Trophoblast cell (in vitro differentiated cells and primary cell): ENCODE measurements around the gene STRIT1.
A peak's percentile ranks its signal among the peaks of the same experiment; 100 is the strongest.

ENCODE experiments used
- DNase-seq, 2 donors: peaks; one replicate each; pipeline ENCODE4 v3.0.0-alpha.2; 2016
- H2AFZ ChIP-seq: 2 replicates; pipeline ENCODE4 v1.6.1; 2013; ENCODE audit warnings: low read length, moderate library complexity, mild to moderate bottlenecking; ENCODE audit not compliant: insufficient read depth, poor library complexity
- H2AK5ac ChIP-seq: 2 replicates; pipeline ENCODE4 v1.6.1; 2013; ENCODE audit warnings: mild to moderate bottlenecking, low read length
- H2BK120ac ChIP-seq: 2 replicates; pipeline ENCODE4 v1.6.1; 2013; ENCODE audit warnings: low read length, mild to moderate bottlenecking, moderate library complexity; ENCODE audit not compliant: insufficient read depth, poor library complexity
- H2BK12ac ChIP-seq: 2 replicates; pipeline ENCODE4 v1.6.1; 2013; ENCODE audit warnings: mild to moderate bottlenecking, low read length, moderate library complexity
- H2BK5ac ChIP-seq: 2 replicates; pipeline ENCODE4 v1.6.1; 2013; ENCODE audit warnings: low read length, low read depth, moderate library complexity, mild to moderate bottlenecking; ENCODE audit not compliant: poor library complexity
- H3K14ac ChIP-seq: 2 replicates; pipeline ENCODE4 v1.6.1; 2013; ENCODE audit warnings: mild to moderate bottlenecking, low read length
- H3K18ac ChIP-seq: 2 replicates; pipeline ENCODE4 v1.6.1; 2013; ENCODE audit warnings: mild to moderate bottlenecking, low read length
- H3K23ac ChIP-seq: 2 replicates; pipeline ENCODE4 v1.6.1; 2013; ENCODE audit warnings: low read length
- H3K27ac ChIP-seq: 2 replicates; pipeline ENCODE4 v1.5.1; 2013; ENCODE audit warnings: low read depth, mild to moderate bottlenecking, inconsistent platforms, low read length, moderate library complexity
- H3K27me3 ChIP-seq: 2 replicates; pipeline ENCODE4 v1.6.1; 2013; ENCODE audit warnings: inconsistent platforms, mild to moderate bottlenecking, low read length, moderate library complexity; ENCODE audit not compliant: insufficient read depth
- H3K36me3 ChIP-seq, 2 experiments: 1 replicate in 1 of 2; 2 replicates in 1 of 2; pipeline ENCODE4 v1.6.1; 2013; ENCODE audit warnings: low read length in 2 of 2, mild to moderate bottlenecking in 2 of 2, moderate library complexity in 1 of 2; ENCODE audit not compliant: insufficient read depth in 2 of 2, control insufficient read depth in 1 of 2
- H3K4ac ChIP-seq: 2 replicates; pipeline ENCODE4 v1.6.1; 2013; ENCODE audit warnings: low read depth, mild to moderate bottlenecking, low read length, moderate library complexity
- H3K4me1 ChIP-seq, 2 experiments: 1 replicate in 1 of 2; 2 replicates in 1 of 2; pipeline ENCODE4 v1.6.1; 2013; ENCODE audit warnings: low read length in 2 of 2, mild to moderate bottlenecking in 2 of 2, moderate library complexity in 1 of 2; ENCODE audit not compliant: insufficient read depth in 2 of 2, control insufficient read depth in 1 of 2
- H3K4me2 ChIP-seq: 2 replicates; pipeline ENCODE4 v1.6.1; 2013; ENCODE audit warnings: inconsistent platforms, mild to moderate bottlenecking, low read length, moderate library complexity
- H3K4me3 ChIP-seq: 2 replicates; pipeline ENCODE4 v1.5.1; 2013; ENCODE audit warnings: mild to moderate bottlenecking, low read depth, low read length, inconsistent platforms
- H3K79me1 ChIP-seq: one replicate; pipeline ENCODE4 v1.6.1; 2013; ENCODE audit warnings: low read length
- H3K79me2 ChIP-seq: 2 replicates; pipeline ENCODE4 v1.6.1; 2013; ENCODE audit warnings: low read length, mild to moderate bottlenecking; ENCODE audit not compliant: control insufficient read depth, insufficient read depth, poor library complexity
- H3K9ac ChIP-seq: 2 replicates; pipeline ENCODE4 v1.6.1; 2013; ENCODE audit warnings: mild to moderate bottlenecking, low read length
- H3K9me3 ChIP-seq: 2 replicates; pipeline ENCODE4 v1.6.1; 2013; ENCODE audit warnings: low read depth, mild to moderate bottlenecking, control low read depth, inconsistent platforms, low read length; ENCODE audit not compliant: insufficient read depth
- H4K12ac ChIP-seq: 2 replicates; pipeline ENCODE4 v1.6.1; 2013; ENCODE audit warnings: low read depth, mild to moderate bottlenecking, low read length, moderate library complexity
- H4K8ac ChIP-seq: 2 replicates; pipeline ENCODE4 v1.6.1; 2013; ENCODE audit warnings: low read depth, mild to moderate bottlenecking, low read length, moderate library complexity
- H4K91ac ChIP-seq: one replicate; pipeline ENCODE4 v1.6.1; 2013; ENCODE audit warnings: low read depth, mild to moderate bottlenecking, low read length, moderate library complexity
- WGBS: extraction: QIAGEN DNeasy Blood & Tissue Kit; methylation state at CpG from one replicate; pipeline ENCODE4 v1.1.7; 2013; ENCODE audit warnings: missing lambda C conversion rate; ENCODE audit not compliant: insufficient read length, insufficient coverage; ENCODE audit errors: extremely low coverage; 5-methylcytosine and 5-hydroxymethylcytosine counted together

Gene STRIT1

GRCh38 chr3:155302891-155303290, 9.4 kb upstream of the STRIT1 start:
- Histone ChIP-seq H3K4me1 (no peaks in the 10 kb centered on the region), H4K8ac (no peak overlapping the region)
- WGBS = no CpG with 5 or more reads among the region's 2 CpGs

GRCh38 chr3:155302481-155302880, 9.0 kb upstream of the STRIT1 start:
- Histone ChIP-seq H4K8ac (no peak overlapping the region), H3K79me2 (no peaks in the 10 kb centered on the region), H2BK12ac (no peak overlapping the region), H3K27me3 (no peaks in the 10 kb centered on the region), H3K4me2 (no peak overlapping the region), H3K27ac (no peak overlapping the region), H3K9me3 (no peaks in the 10 kb centered on the region), H2AK5ac (no peak overlapping the region), H4K91ac (no peak overlapping the region), H3K9ac (no peak overlapping the region), H3K4me1 (no peaks in the 10 kb centered on the region), H3K23ac (no peak overlapping the region), H2BK5ac (no peak overlapping the region), H3K36me3 (no peaks in the 10 kb centered on the region), H4K12ac (no peak overlapping the region), H3K4ac (no peak overlapping the region), H3K18ac (no peak overlapping the region), H3K79me1 (no peaks in the 10 kb centered on the region), H3K14ac (no peak overlapping the region), H2AFZ (no peak overlapping the region), H3K4me3 (no peak overlapping the region), H2BK120ac (no peak overlapping the region)
- WGBS = no CpG with 5 or more reads among the region's 2 CpGs
- no peak for DNase-seq

More at GRCh38 chr3:155302891-155303290, 9.4 kb upstream of the STRIT1 start:
- Histone ChIP-seq H4K91ac (no peak overlapping the region), H2AFZ (no peak overlapping the region), H3K4me3 (no peak overlapping the region), H3K79me2 (no peaks in the 10 kb centered on the region), H3K4ac (no peak overlapping the region), H3K79me1 (no peaks in the 10 kb centered on the region), H2AK5ac (no peak overlapping the region), H3K23ac (no peak overlapping the region), H3K36me3 (no peaks in the 10 kb centered on the region), H3K9me3 (no peaks in the 10 kb centered on the region), H2BK12ac (no peak overlapping the region), H3K27ac (no peak overlapping the region), H3K18ac (no peak overlapping the region), H3K27me3 (no peaks in the 10 kb centered on the region), H4K12ac (no peak overlapping the region), H3K14ac (no peak overlapping the region), H3K9ac (no peak overlapping the region), H2BK120ac (no peak overlapping the region), H2BK5ac (no peak overlapping the region), H3K4me2 (no peak overlapping the region)
- no peak for DNase-seq

- no peak overlapping the region for H3K23ac ChIP-seq
- no peaks in the 10 kb centered on the region for H3K36me3 ChIP-seq
- peaks cover 2% of the 10 kb centered on the region for H3K9me3 ChIP-seq
- H4K8ac ChIP-seq = no peak overlapping the region
- H3K79me1 ChIP-seq = no peaks in the 10 kb centered on the region
- DNase-seq = no peak
- no peak overlapping the region for H3K9ac ChIP-seq
- no peaks in the 10 kb centered on the region for H3K4me1 ChIP-seq
- H2BK120ac ChIP-seq = no peak overlapping the region
- no peaks in the 10 kb centered on the region for H3K27me3 ChIP-seq
- H3K18ac ChIP-seq = no peak overlapping the region
- no peaks in the 10 kb centered on the region for H3K79me2 ChIP-seq
- no peak overlapping the region for H4K12ac ChIP-seq
- no peak overlapping the region for H3K27ac ChIP-seq
- no peak overlapping the region for H3K4me2 ChIP-seq
- H2AK5ac ChIP-seq = no peak overlapping the region
- no peak overlapping the region for H3K4me3 ChIP-seq
- no peak overlapping the region for H3K14ac ChIP-seq
- no peak overlapping the region for H2BK5ac ChIP-seq
- H4K91ac ChIP-seq = no peak overlapping the region
- H2BK12ac ChIP-seq = no peak overlapping the region
- no peak overlapping the region for H3K4ac ChIP-seq
- no peak overlapping the region for H2AFZ ChIP-seq
Measured at GRCh38 chr3:155297100-155297499, 3.6 kb upstream of the STRIT1 start.

- peaks cover 2% of the 10 kb centered on the region for H3K9me3 ChIP-seq
- H4K8ac ChIP-seq = no peak overlapping the region
Measured at GRCh38 chr3:155296413-155296812, 2.9 kb upstream of the STRIT1 start.

More at GRCh38 chr3:155296413-155296812, 2.9 kb upstream of the STRIT1 start:
- H3K9ac ChIP-seq = no peak overlapping the region
- no peak overlapping the region for H2AK5ac ChIP-seq
- H3K4me3 ChIP-seq = no peak overlapping the region
- H2AFZ ChIP-seq = no peak overlapping the region
- no peaks in the 10 kb centered on the region for H3K79me1 ChIP-seq
- DNase-seq = peak in 1 of 2 donors; percentile 19
- H4K12ac ChIP-seq = no peak overlapping the region
- no peak overlapping the region for H3K4me2 ChIP-seq
- H2BK5ac ChIP-seq = no peak overlapping the region
- no peaks in the 10 kb centered on the region for H3K27me3 ChIP-seq
- H3K18ac ChIP-seq = no peak overlapping the region
- no peaks in the 10 kb centered on the region for H3K79me2 ChIP-seq
- no peaks in the 10 kb centered on the region for H3K4me1 ChIP-seq
- H3K14ac ChIP-seq = no peak overlapping the region
- H2BK12ac ChIP-seq = no peak overlapping the region
- H3K27ac ChIP-seq = no peak overlapping the region
- H2BK120ac ChIP-seq = no peak overlapping the region
- no peak overlapping the region for H3K4ac ChIP-seq
- H3K36me3 ChIP-seq = no peaks in the 10 kb centered on the region
- no peak overlapping the region for H3K23ac ChIP-seq
- H4K91ac ChIP-seq = no peak overlapping the region
